ENCODE measurements around the gene TRNAU1AP.

The TRNAU1AP gene

DNA sequence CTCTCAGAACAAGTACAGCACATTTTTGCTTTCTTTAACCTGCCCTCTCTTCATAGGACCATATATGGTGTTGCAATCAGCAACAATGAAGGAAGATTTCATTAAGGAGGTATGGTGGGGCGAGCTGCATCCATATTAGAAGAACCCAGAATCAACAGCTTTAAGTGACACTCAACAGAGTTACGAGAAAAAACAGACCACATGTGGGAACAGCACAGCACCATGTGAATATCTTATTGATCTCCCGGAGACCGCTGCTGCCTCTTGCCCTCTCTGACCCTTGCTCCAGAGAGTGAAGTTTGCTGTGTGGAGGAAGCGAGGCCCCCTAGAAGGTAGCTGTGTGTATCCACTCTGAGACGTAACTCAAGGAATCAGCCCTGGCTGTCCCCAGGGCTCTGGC is 52.1 kb downstream of the TRNAU1AP start:
- no peak for DNase-seq (ENCODE audit: low read depth in 2 of 2)

GRCh38 chr1:28606771-28607170 is 53.9 kb downstream of the TRNAU1AP start:
- no peak for DNase-seq (ENCODE audit: low read depth in 2 of 2)

- DNase-seq (ENCODE audit: low read depth in 2 of 2) = no peak
These were observed 60.3 kb downstream of the TRNAU1AP start for GRCh38 chr1:28613175-28613574.
